Calu3 (cell line): Measurements from ENCODE around the gene ADM5. TPM values are rescaled to one million over a fixed set of nuclear protein-coding genes. Genes with fewer than 3 reads are reported as not detected.

Experiments used
- BruUV-seq: library from RNA; stranded (reverse); fragments of 400-500 nt; replicated peaks from 2 replicates; lab custom pipeline; 2021; lab: Mats Ljungman, UMichigan
- CTCF ChIA-PET: fragments of 300-600 bp; sonication (Branson Sonifier 250); formaldehyde crosslinking; loops from one replicate; lab custom pipeline; 2022; ENCODE audit warnings: antibody characterized with exemption; lab: Charles Lee
- DNase-seq: peaks from one replicate; pipeline ENCODE4 v3.0.0; 2022
- H3K27ac Mint-ChIP-seq: one replicate; pipeline ENCODE4 v1.8.0; 2022; ENCODE audit warnings: mixed read lengths; ENCODE audit not compliant: unreplicated experiment
- H3K27me3 Mint-ChIP-seq: one replicate; pipeline ENCODE4 v1.8.0; 2022; ENCODE audit warnings: mixed read lengths; ENCODE audit not compliant: unreplicated experiment
- H3K36me3 Mint-ChIP-seq: one replicate; pipeline ENCODE4 v1.8.0; 2022; ENCODE audit warnings: mild to moderate bottlenecking, moderate library complexity, mixed read lengths; ENCODE audit not compliant: insufficient read depth, unreplicated experiment
- H3K4me1 Mint-ChIP-seq: one replicate; pipeline ENCODE4 v1.8.0; 2022; ENCODE audit warnings: mild to moderate bottlenecking, low read depth, mixed read lengths; ENCODE audit not compliant: unreplicated experiment
- H3K4me3 Mint-ChIP-seq: one replicate; pipeline ENCODE4 v1.8.0; 2022; ENCODE audit warnings: mild to moderate bottlenecking, low read depth, moderate library complexity, mixed read lengths; ENCODE audit not compliant: unreplicated experiment
- H3K9me3 Mint-ChIP-seq: one replicate; pipeline ENCODE4 v1.8.0; 2022; ENCODE audit warnings: low read depth, mixed read lengths; ENCODE audit not compliant: unreplicated experiment
- CTCF ChIP-seq: fragments of 200-600 bp; IDR thresholded peaks from one replicate; pipeline ENCODE4 v1.8.0; 2022; ENCODE audit warnings: antibody characterized with exemption; ENCODE audit not compliant: unreplicated experiment
- intact Hi-C: fragments of 100-400 bp; cut with micrococcal nuclease; formaldehyde crosslinking; loops from one replicate; pipeline ENCODE4 v1.10.0; 2022; ENCODE audit not compliant: unreplicated experiment
- total RNA-seq: library from RNA; stranded (reverse); gene quantifications from 2 replicates; pipeline ENCODE4 v1.2.3, GENCODE V29; 2022

The ADM5 gene
- total RNA-seq, 1 experiment from 2014 or later = 18.5 TPM

- peak overlapping the region; percentile 67 for H3K27ac Mint-ChIP-seq
- peaks cover 10% of the 10 kb centered on the region for H3K4me1 Mint-ChIP-seq
- no peak overlapping the region for H3K4me3 Mint-ChIP-seq
- H3K36me3 Mint-ChIP-seq = peaks cover 92% of the 10 kb centered on the region
- intact Hi-C loops = loop anchor here (5.0 kb wide), 1 partner anchor 112 kb away; no protein-coding TSS in a partner anchor
- TF ChIP-seq CTCF = peak; percentile 93
- DNase-seq = peak; percentile 65
- BruUV-seq = no TSS peak
- H3K9me3 Mint-ChIP-seq = no peaks in the 10 kb centered on the region
- CTCF ChIA-PET = interaction anchor here (0.6 to 0.7 kb wide), 3 partner anchors 9 to 985 kb away, joined by 3 to 4 read pairs (median 3); no protein-coding TSS in a partner anchor
- H3K27me3 Mint-ChIP-seq = no peaks in the 10 kb centered on the region
These were observed 5.0 kb upstream of the ADM5 start for GRCh38 chr19:49684251-49684982.

GRCh38 chr19:49684983-49685553, 4.3 kb upstream of the ADM5 start:
- BruUV-seq = no TSS peak
- no peak for DNase-seq
- TF ChIP-seq CTCF = no peak
- H3K27me3 Mint-ChIP-seq = no peaks in the 10 kb centered on the region
- H3K9me3 Mint-ChIP-seq = no peaks in the 10 kb centered on the region
- peaks cover 5% of the 10 kb centered on the region for H3K4me1 Mint-ChIP-seq
- intact Hi-C loops = loop anchor here (5.0 kb wide), 1 partner anchor 113 kb away; no protein-coding TSS in a partner anchor
- H3K4me3 Mint-ChIP-seq = no peak overlapping the region
- peak overlapping the region; percentile 26 for H3K27ac Mint-ChIP-seq
- CTCF ChIA-PET = interaction anchor here (0.6 to 0.7 kb wide), 2 partner anchors 496 to 985 kb away, joined by 3 to 4 read pairs; no protein-coding TSS in a partner anchor
- H3K36me3 Mint-ChIP-seq = peaks cover 94% of the 10 kb centered on the region

GRCh38 chr19:49685845-49686332, 3.5 kb upstream of the ADM5 start:
- Mint-ChIP-seq H3K27ac (peak overlapping the region; percentile 26), H3K36me3 (peaks cover 94% of the 10 kb centered on the region), H3K27me3 (no peaks in the 10 kb centered on the region), H3K9me3 (no peaks in the 10 kb centered on the region), H3K4me3 (no peak overlapping the region), H3K4me1 (no peaks in the 10 kb centered on the region)
- no peak for TF ChIP-seq CTCF
- CTCF ChIA-PET = interaction anchor here (0.5 kb wide), 1 partner anchor 9 kb away, joined by 6 read pairs; no protein-coding TSS in a partner anchor
- intact Hi-C loops = no loop called here
- no peak for DNase-seq
- BruUV-seq = no TSS peak

GRCh38 chr19:49686503-49687088, 2.8 kb upstream of the ADM5 start:
- CTCF ChIA-PET = interaction anchor here (0.5 to 0.6 kb wide), 2 partner anchors 9 to 10 kb away, joined by 3 to 6 read pairs; no protein-coding TSS in a partner anchor

More at GRCh38 chr19:49686503-49687088, 2.8 kb upstream of the ADM5 start:
- no peaks in the 10 kb centered on the region for H3K27me3 Mint-ChIP-seq
- BruUV-seq = no TSS peak
- TF ChIP-seq CTCF = no peak
- no peak overlapping the region for H3K4me3 Mint-ChIP-seq
- intact Hi-C loops = no loop called here
- H3K36me3 Mint-ChIP-seq = peaks cover 96% of the 10 kb centered on the region
- no peak for DNase-seq
- no peaks in the 10 kb centered on the region for H3K9me3 Mint-ChIP-seq
- no peaks in the 10 kb centered on the region for H3K4me1 Mint-ChIP-seq
- H3K27ac Mint-ChIP-seq = peak overlapping the region; percentile 40
